OCI-LY1 (cell line): ENCODE measurements around the gene STPG1.

Source experiments
- CTCF ChIP-seq: fragments of 200-600 bp; sonication (generic), shearing (Covaris generic); IDR thresholded peaks from 2 replicates; pipeline ENCODE4 v1.5.1; 2017; ENCODE audit warnings: mild to moderate bottlenecking, antibody characterized with exemption, low read length, moderate library complexity, mixed read lengths
- EZH2 ChIP-seq: fragments of 200-600 bp; sonication (generic), shearing (Covaris generic); IDR thresholded peaks from 2 replicates; pipeline ENCODE4 v1.8.0; 2017; ENCODE audit warnings: borderline replicate concordance, mixed run types, mild to moderate bottlenecking, antibody characterized with exemption, low read length, moderate library complexity, mixed read lengths

- TF ChIP-seq CTCF (no peak), EZH2 (no peak)
Observed at GRCh38 chr1:24424990-24425389, 11.4 kb upstream of the STPG1 start.
